ENCODE results near the gene C16orf96. TPM values are rescaled to one million over a fixed set of nuclear protein-coding genes. Genes with fewer than 3 reads are reported as not detected.

C16orf96 gene
- total RNA-seq, 1 donor from 2014 or later = not detected

- DNase-seq (ENCODE audit: low read depth) (no peak), FAIRE-seq (no peak)
- Histone ChIP-seq H3K36me3 (ENCODE audit: control insufficient read depth, insufficient read depth, low read length) (no peaks in the 10 kb centered on the region), H3K27me3 (ENCODE audit: control insufficient read depth, insufficient read depth, low read length) (no peaks in the 10 kb centered on the region), H3K4me3 (ENCODE audit: low read depth, low read length) (no peak overlapping the region)
- TF ChIP-seq, protein P1, sequence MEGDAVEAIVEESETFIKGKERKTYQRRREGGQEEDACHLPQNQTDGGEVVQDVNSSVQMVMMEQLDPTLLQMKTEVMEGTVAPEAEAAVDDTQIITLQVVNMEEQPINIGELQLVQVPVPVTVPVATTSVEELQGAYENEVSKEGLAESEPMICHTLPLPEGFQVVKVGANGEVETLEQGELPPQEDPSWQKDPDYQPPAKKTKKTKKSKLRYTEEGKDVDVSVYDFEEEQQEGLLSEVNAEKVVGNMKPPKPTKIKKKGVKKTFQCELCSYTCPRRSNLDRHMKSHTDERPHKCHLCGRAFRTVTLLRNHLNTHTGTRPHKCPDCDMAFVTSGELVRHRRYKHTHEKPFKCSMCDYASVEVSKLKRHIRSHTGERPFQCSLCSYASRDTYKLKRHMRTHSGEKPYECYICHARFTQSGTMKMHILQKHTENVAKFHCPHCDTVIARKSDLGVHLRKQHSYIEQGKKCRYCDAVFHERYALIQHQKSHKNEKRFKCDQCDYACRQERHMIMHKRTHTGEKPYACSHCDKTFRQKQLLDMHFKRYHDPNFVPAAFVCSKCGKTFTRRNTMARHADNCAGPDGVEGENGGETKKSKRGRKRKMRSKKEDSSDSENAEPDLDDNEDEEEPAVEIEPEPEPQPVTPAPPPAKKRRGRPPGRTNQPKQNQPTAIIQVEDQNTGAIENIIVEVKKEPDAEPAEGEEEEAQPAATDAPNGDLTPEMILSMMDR (IDR thresholded peaks at IDR 0.05; ENCODE audit: insufficient read depth, low read length, severe bottlenecking) = no peak
Observed at GRCh38 chr16:4544473-4544872, 11.7 kb upstream of the C16orf96 start.

DNA sequence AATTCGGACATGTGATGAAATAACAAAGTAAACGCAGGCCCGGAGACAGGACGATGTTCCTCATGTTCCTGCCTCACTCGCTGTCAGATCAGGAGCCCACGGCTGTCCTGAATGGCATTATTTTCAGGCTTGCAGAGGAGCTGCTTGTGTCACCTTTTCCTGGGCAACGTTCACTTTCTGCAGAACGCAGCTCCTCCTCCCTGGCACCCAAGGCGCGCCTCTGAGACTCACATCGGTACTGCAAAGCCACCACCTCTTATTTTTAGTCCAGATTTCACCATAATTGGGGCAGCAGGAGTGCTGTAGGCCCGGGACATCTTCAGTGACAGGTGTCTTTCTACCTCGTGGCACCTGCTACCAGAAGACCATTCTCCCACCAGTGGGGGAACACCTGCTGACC lies 8.0 kb upstream of the C16orf96 start:
- no peak for FAIRE-seq
- Histone ChIP-seq H3K36me3 (ENCODE audit: control insufficient read depth, insufficient read depth, low read length) (no peaks in the 10 kb centered on the region), H3K4me3 (ENCODE audit: low read depth, low read length) (no peak overlapping the region), H3K27me3 (ENCODE audit: control insufficient read depth, insufficient read depth, low read length) (no peaks in the 10 kb centered on the region)
- DNase-seq (ENCODE audit: low read depth) = no peak
- TF ChIP-seq, protein P1 (IDR thresholded peaks at IDR 0.05; ENCODE audit: insufficient read depth, low read length, severe bottlenecking) = no peak

GRCh38 chr16:4550591-4550990 lies 5.5 kb upstream of the C16orf96 start:
- peaks cover 2% of the 10 kb centered on the region for H3K27me3 ChIP-seq (ENCODE audit: control insufficient read depth, insufficient read depth, low read length)
- FAIRE-seq = no peak
- TF ChIP-seq, protein P1 (IDR thresholded peaks at IDR 0.05; ENCODE audit: insufficient read depth, low read length, severe bottlenecking) = no peak
- no peaks in the 10 kb centered on the region for H3K36me3 ChIP-seq (ENCODE audit: control insufficient read depth, insufficient read depth, low read length)
- H3K4me3 ChIP-seq (ENCODE audit: low read depth, low read length) = no peak overlapping the region
- no peak for DNase-seq (ENCODE audit: low read depth)

DNA sequence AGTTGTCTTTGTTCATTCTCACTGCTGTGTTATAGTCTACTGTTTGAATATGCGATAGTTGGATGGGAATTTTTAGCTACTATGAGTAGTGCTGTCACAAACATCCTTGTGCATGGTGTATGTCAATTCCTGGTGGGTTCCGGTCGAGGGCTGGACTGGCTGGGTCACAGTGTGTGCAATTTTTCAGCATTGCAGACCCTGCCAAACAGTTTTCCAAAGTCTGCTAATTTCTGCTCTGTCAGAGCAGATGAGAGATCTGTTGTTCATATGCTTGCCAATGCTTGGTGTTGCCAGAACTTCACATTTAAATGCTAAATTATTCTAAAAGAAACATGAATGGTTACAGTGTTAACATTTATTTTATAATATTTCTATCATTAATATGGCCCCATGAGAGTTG lies 3.6 kb upstream of the C16orf96 start:
- Histone ChIP-seq H3K4me3 (ENCODE audit: low read depth, low read length) (no peak overlapping the region), H3K27me3 (ENCODE audit: control insufficient read depth, insufficient read depth, low read length) (peaks cover 5% of the 10 kb centered on the region), H3K36me3 (ENCODE audit: control insufficient read depth, insufficient read depth, low read length) (no peaks in the 10 kb centered on the region)
- TF ChIP-seq, protein P1 (IDR thresholded peaks at IDR 0.05; ENCODE audit: insufficient read depth, low read length, severe bottlenecking) = no peak
- DNase-seq (ENCODE audit: low read depth) (no peak), FAIRE-seq (no peak)

GRCh38 chr16:4556580-4556979 lies 440 bp downstream of the C16orf96 start:
- no peak overlapping the region for H3K4me3 ChIP-seq (ENCODE audit: low read depth, low read length)
- no peaks in the 10 kb centered on the region for H3K36me3 ChIP-seq (ENCODE audit: control insufficient read depth, insufficient read depth, low read length)
- peaks cover 5% of the 10 kb centered on the region for H3K27me3 ChIP-seq (ENCODE audit: control insufficient read depth, insufficient read depth, low read length)
- TF ChIP-seq, protein P1 (IDR thresholded peaks at IDR 0.05; ENCODE audit: insufficient read depth, low read length, severe bottlenecking) = no peak
- DNase-seq (ENCODE audit: low read depth) (no peak), FAIRE-seq (no peak)

DNA sequence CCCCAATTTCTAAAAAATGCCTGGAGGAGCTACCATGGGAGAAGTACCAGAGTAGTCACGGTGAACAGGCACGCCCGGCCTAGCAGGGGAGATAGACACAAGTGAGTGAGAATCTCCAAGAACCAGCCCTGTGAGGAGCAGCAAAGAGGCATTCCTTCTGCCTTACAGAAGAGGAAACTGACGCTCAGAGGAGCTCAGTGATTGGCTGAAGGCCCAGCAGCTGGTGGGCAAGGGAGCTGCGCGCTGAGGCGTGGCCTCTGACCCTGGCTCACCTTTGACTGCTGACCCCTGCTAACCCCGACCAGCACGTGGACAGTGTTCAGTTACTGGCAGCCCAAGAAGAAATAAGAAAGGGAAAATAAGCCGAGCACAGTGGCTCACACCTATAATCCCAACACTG lies 1.8 kb downstream of the C16orf96 start:
- TF ChIP-seq, protein P1 (IDR thresholded peaks at IDR 0.05; ENCODE audit: insufficient read depth, low read length, severe bottlenecking) = no peak
- FAIRE-seq (no peak), DNase-seq (ENCODE audit: low read depth) (no peak)
- Histone ChIP-seq H3K36me3 (ENCODE audit: control insufficient read depth, insufficient read depth, low read length) (no peaks in the 10 kb centered on the region), H3K27me3 (ENCODE audit: control insufficient read depth, insufficient read depth, low read length) (peaks cover 5% of the 10 kb centered on the region), H3K4me3 (ENCODE audit: low read depth, low read length) (no peak overlapping the region)

All from bronchial epithelial cell (primary cell).